ENCODE data around the gene GSE1.

Gene GSE1

GRCh38 chr16:85612801-85613603 is at the start of gene GSE1:
TSS of gene GSE1 (plus strand) at chr16:85613322. CDS start at chr16:85613392, 70 bp downstream.
- DNase-seq (ENCODE audit: low read depth), result peak; percentile 82

- peak; percentile 45 for DNase-seq (ENCODE audit: low read depth)
These were observed 49.4 kb upstream of the GSE1 start for GRCh38 chr16:85563515-85564276.

- DNase-seq (ENCODE audit: low read depth), result no peak
These were observed 48.7 kb upstream of the GSE1 start for GRCh38 chr16:85564277-85565051.

GRCh38 chr16:85565340-85565739 is 47.8 kb upstream of the GSE1 start:
- no peak for DNase-seq (ENCODE audit: low read depth)

GRCh38 chr16:85565801-85566526 is 47.2 kb upstream of the GSE1 start:
- no peak for DNase-seq (ENCODE audit: low read depth)

DNA sequence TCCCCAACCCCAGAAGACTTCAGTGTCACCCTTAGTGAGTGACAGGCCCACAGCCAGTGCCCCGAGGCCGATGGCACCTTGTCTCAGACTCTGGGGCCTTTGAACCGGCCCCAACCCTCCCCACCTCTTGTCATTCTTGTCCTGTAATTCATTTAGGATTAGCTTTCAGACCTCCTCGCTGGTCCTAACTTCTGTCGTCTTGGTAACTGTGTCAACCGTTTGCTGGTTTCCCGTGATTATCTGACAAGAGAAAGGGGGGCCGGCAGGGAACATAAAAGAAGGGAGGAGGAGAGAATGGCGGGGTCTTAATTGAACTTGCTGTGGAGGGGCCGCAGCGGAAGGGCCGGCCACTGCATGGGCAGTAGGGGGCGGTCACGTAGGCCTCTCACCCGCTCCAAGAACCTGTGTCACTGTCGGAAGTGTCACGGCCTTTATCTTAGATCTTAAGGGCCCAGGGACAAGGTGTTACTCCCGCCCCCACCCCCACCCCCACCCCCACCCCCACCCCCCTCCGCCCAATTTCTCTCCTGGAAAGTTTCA is 46.5 kb upstream of the GSE1 start:
- DNase-seq (ENCODE audit: low read depth), result no peak

- no peak for DNase-seq (ENCODE audit: low read depth)
These were observed 45.8 kb upstream of the GSE1 start for GRCh38 chr16:85567101-85567866.

DNA sequence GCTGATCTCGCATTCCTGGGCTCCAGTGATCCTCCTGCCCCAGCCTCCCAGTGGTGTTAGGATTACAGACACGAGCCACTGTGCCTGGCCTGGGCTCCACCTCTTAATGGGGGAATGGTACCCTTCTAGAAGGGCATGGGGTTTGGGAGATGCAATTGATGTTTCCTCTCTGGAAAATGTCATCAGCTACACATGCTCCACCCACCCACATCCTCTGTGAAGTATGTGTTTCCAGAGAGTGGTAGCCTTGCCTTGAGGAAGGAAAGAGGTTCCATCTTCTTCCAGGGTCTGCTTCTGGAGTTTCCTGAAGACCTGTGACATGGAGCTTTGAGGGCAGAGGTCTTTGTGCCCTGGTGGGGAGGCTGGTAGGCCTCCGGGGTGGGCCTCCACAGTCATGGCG is 45.2 kb upstream of the GSE1 start:
- DNase-seq (ENCODE audit: low read depth), result no peak

DNA sequence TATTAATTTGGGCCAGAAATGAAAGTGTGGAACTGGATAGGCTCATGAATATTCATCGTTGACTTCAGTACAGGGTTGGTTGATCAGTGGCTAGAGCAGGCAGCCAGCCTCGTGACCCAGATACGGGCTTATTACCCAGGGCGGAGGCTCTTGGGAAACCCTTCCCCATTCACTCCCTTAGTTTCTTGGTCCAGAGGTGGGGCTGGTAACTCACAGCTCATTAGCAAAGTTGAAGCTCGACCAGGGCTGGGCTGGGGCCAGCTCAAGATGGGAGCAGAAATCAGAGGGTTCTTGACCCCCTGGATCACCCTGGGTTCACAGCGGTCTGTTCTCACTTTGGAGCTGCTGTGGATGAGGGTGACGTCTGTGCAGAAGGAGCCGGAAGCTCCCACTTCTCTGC is 44.6 kb upstream of the GSE1 start:
- DNase-seq (ENCODE audit: low read depth), result no peak

DNA sequence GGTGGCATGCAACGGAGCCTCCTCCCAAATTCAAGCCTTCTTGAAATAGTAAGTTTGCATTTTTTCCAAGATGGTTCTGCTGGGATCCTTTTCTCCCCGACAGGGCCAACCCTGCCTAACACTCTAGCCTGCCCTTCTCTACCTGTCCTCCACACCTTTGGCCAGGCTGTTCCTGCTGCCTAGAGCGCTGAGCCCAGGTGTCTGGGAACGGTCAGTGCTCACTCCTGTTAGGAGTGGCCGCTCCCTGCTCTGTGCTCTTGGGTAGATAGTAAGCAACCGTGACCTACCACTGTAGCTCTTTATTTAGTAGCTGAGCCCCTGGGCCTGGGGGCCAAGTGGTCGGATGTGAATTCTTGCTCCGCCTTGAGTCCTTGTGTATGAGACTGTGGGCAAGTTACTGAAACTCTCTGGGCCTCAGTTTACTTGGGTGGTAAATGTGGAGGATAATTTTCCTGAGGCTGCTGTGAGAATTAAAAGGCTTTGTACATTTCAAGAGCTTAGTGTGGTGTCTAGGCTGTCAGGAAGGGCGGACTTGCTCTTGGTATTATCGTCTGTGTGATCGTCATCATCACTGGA is 44.0 kb upstream of the GSE1 start:
- DNase-seq (ENCODE audit: low read depth), result no peak

GRCh38 chr16:85569615-85570212 is 43.4 kb upstream of the GSE1 start:
- DNase-seq (ENCODE audit: low read depth), result peak; percentile 85

DNA sequence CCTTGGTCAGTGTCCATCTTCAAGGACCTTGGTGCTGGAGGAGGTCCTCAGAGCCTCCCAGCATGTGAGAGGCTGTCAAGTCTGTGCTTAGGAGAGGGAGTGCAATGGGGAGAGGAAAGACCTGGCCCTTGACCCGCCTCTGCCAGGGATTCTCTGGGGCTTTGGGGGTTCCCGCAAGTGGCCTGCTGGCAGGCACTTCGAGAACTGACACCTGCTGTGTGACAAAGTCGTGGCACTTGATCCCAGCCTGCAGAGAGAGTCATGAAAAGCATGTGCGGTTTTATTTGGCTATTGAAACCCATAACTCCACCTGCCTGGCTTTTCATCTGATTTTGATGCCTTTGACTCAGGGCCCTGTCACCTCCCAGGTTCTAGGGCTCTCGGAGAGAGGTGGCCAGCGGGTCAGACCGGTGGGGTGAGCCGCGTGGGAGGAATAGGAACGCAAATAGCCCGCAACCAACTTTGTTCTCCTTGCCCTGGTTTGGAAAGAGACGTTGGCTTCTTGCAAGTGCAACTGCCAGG is 42.8 kb upstream of the GSE1 start:
- no peak for DNase-seq (ENCODE audit: low read depth)

GRCh38 chr16:85570735-85571562 is 42.2 kb upstream of the GSE1 start:
- DNase-seq (ENCODE audit: low read depth), result no peak

GRCh38 chr16:85571563-85571812 is 41.6 kb upstream of the GSE1 start:
- DNase-seq (ENCODE audit: low read depth), result no peak

- no peak for DNase-seq (ENCODE audit: low read depth)
These were observed 41.1 kb upstream of the GSE1 start for GRCh38 chr16:85571813-85572619.

GRCh38 chr16:85573045-85573695 is 40.0 kb upstream of the GSE1 start:
- DNase-seq (ENCODE audit: low read depth), result no peak

DNA sequence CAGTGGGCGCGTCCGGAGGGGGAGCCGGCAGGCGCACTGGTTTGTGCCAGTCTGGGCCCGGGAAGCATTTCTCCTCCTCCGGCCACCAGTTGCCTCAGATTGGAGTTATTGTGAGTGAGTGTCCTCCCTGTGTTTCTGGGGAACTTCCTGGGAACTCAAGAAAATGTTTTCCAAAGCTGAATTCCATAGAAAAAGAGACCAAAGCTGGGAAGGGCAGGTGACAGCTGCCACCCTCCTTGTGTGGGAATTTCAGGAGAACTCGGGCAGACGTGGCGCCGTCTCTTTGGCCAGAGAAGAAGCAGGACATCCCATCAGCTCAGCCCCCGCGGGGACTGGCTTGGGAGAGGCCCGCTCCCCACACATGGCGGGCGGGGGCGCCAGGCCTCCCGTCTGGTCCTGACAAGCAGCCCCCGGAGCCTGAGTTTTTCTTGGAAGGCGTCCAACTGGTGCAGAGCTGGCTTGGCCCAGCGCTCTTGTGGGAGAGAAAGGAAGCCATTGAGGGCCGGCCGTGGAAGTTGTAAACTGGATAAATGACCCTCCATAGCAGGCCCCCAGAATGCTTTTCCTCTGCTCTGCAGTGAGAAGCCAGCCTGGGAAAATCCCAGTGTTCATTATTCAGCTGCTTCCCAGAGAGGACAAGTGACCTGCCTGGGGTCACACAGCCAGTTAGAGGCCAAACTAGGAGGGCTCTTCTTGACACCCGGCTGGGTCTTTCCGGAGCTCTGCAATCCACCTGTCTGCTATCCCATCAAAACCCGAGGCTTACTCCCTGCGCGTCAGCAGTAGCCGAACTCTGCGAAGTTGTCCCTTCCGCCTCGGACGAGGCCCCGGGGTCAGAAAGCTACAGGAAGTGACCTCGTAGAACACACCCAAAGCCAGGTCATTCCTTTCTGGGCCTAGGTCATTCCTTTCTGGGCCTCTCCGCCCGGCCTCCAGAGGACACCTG is 39.2 kb upstream of the GSE1 start:
- peak; percentile 38 for DNase-seq (ENCODE audit: low read depth)
